DMS53 (cell line): ENCODE measurements around the gene TAP1.
"Not testable (repeated sequence)": the region's sequence is repeated elsewhere in the genome, so short reads cannot be mapped to it uniquely, and the experiment has no call there.

ENCODE experiments used
- DNase-seq: peaks from one replicate; lab custom pipeline; 2025; lab: John Stamatoyannopoulos, UW

Gene TAP1

GRCh38 chr6:32840604-32841246 lies 12.8 kb downstream of the TAP1 start:
- DNase-seq: no peak

DNA sequence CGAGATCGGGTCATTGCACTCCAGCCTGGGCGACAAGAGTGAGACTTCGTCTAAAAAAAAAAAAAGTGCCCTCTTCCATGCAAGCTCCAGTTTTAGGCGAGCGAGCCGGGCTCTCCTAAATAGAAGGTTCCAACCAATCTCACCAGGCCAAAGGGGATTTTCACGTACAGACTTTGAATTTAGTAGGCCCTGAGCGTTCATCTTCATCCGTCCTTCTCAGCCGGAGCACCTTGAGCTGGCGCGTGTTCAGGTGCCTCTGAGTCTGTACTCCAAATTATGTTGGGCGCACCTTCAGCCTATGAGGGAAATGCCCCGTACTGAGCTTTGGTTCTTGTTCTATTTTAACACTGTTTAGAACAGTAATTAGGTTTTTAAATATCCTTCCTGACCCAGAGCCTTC lies 14.1 kb downstream of the TAP1 start:
- peak; percentile 5 for DNase-seq

- DNase-seq: peak; percentile 96
These were observed 15.2 kb downstream of the TAP1 start, which contains the start of gene TAP2 for GRCh38 chr6:32838114-32838958. TAP2 (minus strand) TSS chr6:32838739; CDS start chr6:32838233, 506 bp downstream.

GRCh38 chr6:32837651-32838113 lies 15.8 kb downstream of the TAP1 start:
- DNase-seq: no peak

GRCh38 chr6:32836873-32837272 lies 16.6 kb downstream of the TAP1 start:
- DNase-seq: no peak

GRCh38 chr6:32835167-32835893 lies 18.2 kb downstream of the TAP1 start:
- DNase-seq: no peak

GRCh38 chr6:32833664-32834063 lies 19.8 kb downstream of the TAP1 start:
- no peak for DNase-seq

- DNase-seq: no peak
These were observed 21.0 kb downstream of the TAP1 start for GRCh38 chr6:32832535-32832934.

- no peak for DNase-seq
These were observed 22.6 kb downstream of the TAP1 start for GRCh38 chr6:32830936-32831335.

- DNase-seq: no peak
These were observed 23.5 kb downstream of the TAP1 start for GRCh38 chr6:32830017-32830416.

GRCh38 chr6:32829495-32829894 lies 24.0 kb downstream of the TAP1 start:
- DNase-seq: no peak

DNA sequence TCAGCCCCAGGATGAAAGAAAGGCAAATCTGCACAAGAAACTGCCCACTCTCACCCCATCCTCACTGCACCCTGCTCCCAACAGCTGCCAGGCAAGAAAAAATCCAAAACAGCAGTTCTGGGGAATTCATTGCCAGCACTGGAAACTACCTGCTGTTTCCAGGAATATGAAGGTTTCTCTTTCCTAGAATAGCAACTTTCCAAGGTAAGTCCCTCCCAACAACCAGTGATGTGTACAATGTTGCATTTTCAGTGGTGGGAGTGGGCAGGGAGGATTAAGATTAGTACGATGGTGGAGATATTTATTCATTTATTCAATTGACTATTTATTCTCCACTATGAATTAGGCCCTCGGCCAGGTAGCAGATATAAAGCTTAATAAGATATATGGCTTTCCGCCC lies 26.5 kb downstream of the TAP1 start:
- DNase-seq: no peak

DNA sequence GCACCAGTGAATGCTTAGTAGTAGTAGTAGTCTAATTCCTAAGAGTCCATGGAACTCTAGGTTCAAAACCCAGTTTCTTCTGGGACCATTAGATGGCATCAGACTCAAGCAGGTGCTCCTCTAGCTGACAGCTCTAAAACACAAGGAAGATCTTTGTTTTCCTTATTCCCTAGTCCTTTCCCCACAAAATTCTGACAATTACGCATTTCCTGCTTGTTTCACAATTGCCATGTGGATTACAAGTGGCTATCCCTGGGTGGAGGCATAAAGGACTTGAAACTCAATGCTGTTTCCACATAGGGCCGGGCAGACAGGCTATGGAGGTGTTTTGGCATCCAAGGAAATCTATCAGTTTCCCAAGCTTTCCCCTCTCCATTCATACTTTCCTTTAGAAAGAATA lies 27.5 kb downstream of the TAP1 start:
- DNase-seq: peak; percentile 54

DNA sequence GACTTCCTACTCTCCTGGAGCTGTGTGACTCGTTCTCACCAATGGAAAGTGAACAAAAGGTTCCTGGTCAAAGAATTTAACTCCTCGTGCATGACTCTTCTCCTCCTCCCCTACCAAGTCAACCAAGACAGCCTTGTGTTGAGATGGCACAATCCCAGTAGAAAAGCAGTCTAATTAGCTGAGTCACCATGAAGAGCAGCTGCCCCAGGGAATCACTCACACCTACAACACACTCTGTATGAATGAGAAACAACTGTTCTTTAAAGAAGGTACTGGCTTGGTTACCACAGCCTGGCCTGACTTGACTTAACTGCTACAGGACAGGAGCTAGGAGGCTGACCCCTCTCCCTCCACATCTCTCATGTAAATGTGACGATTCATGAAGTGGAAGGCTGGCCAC lies 33.8 kb downstream of the TAP1 start:
- peak; percentile 73 for DNase-seq

DNA sequence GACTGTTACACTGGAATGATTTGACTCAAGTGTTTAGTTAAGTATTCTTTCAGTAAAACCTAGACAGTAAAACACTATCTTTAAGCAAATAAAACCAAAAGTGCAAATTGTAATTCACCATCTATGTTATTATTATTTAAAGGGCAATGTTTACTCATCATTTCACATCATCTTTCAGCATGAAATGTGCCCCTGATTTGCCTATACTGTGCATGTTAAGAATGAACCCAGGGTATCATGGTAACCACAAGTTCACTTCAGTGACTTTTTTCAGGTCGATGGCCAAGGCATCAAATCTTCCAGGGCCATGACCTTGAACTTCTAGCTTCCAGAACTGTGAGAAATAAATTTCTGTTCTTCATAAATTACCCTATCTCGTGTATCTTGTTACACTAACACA lies 34.6 kb downstream of the TAP1 start:
- DNase-seq: no peak

DNA sequence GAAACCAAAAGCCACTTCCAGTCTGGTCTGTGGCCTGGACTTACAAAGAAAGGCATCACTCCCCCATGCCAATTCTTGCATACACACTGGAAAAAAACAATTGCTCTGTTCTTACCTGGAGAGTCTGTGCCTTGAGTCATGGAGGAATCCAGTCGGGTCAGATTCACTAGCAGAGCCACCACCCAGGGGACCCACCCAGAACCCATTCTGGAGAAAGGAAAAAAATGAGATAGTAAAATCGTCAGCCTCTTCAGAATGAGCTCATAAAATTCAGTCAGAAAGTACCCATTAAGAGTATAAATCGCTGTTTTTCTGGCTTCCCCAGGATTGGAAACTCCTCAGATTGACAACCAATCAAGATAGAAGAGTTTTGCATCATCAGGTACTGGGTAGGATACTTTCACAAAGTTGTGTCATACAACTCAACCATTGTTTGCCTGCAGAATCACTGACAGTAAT lies 36.7 kb downstream of the TAP1 start, which contains the start of gene HLA-DOB:
Gene HLA-DOB (minus strand): TSS at position 257 of the 459 bp plus-strand sequence. CDS start 51 bp downstream, at position 206.
- DNase-seq: peak; percentile 31

- DNase-seq: no peak
These were observed 37.5 kb downstream of the TAP1 start for GRCh38 chr6:32815996-32816395.

- no peak for DNase-seq
These were observed 38.4 kb downstream of the TAP1 start for GRCh38 chr6:32815115-32815514.

GRCh38 chr6:32814145-32814544 lies 39.4 kb downstream of the TAP1 start:
- DNase-seq: no peak

DNA sequence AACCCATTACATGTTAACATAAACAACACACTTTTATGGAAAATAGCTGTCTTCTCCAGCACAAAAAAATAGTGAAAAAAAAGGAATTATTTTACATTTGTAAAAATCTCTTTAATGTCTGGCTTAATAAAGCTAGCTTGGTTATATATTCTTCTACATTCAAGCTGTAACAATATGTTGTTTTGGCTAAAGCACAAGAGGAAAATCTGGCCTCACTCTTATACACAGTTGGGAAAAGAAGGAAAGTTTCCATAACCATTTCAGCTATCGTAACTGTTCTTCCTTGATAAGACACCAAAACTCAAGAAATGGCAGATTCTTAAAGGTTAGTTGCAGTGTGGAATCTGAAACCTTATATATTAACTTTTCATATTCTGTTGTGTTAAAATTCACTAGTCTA lies 44.3 kb downstream of the TAP1 start:
- DNase-seq: no peak

DNA sequence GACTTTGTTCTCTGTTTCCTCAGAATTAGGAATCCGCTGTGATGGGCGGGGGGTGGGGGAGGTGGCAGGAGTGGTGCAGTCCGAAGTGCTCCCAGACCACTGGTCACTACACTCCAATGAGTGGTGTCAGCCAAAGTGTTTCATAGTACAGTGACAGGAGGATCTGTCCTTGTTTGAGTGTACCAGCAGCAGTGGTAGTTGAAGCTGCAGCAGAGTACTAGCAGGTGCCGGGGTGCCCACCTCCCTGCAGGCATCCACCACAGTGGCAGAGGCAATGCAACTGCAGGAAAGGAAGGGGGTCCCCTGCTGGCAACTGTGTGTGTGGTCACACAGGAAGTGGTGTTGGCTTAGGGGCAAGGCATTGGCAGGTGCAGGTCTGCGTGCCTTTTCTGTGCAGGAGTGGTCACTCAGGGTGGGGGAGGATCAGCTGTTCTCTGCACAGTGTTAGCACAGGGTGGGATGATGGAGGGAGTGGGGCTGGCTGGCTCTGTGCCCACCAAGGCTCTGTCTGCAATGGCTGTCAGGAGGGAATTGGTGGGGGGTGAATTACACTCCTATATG lies 46.4 kb downstream of the TAP1 start:
- DNase-seq: no peak

DNA sequence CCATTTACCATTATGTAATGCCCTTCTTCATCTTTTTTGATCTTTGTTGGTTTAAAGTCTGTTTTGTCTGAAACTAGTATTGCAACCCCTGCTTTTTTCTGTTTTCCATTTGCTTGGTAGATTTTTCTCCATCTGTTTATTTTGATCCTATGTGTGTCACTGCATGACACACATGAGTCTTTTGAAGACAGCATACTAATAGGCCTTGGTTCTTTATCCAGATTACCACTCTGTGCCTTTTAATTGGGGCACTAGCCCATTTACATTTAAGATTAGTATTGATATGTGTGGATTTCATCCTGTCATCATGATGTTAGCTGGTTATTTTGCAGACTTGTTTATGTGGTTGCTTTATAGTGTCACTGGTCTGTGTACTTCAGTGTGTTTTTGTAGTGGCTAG lies 48.1 kb downstream of the TAP1 start:
- DNase-seq: not testable (repeated sequence)
